ENCODE data around the gene MRPL42. TPM values are rescaled to one million over a fixed set of nuclear protein-coding genes. Genes with fewer than 3 reads are reported as not detected.

The MRPL42 gene
- total RNA-seq, 1 donor = 29.0 TPM

GRCh38 chr12:93466625-93467350 is 526 bp upstream of the MRPL42 start:
- Histone ChIP-seq H3K9me3 (ENCODE audit: low read depth, low read length) (no peaks in the 10 kb centered on the region), H2AFZ (ENCODE audit: low read length) (peak overlapping the region; percentile 100), H3K36me3 (ENCODE audit: insufficient read depth, low read length) (peaks cover 4% of the 10 kb centered on the region), H3K79me2 (ENCODE audit: insufficient read depth, low read length) (peaks cover 40% of the 10 kb centered on the region), H3K27me3 (ENCODE audit: insufficient read depth, low read length) (no peaks in the 10 kb centered on the region), H3K4me3 (ENCODE audit: insufficient read depth, low read length) (peak overlapping the region; percentile 90), H3K4me1 (ENCODE audit: insufficient read depth, low read length) (peaks cover 19% of the 10 kb centered on the region), H3K27ac (ENCODE audit: low read depth, low read length) (no peak overlapping the region), H4K20me1 (ENCODE audit: insufficient read depth, low read length) (peaks cover 8% of the 10 kb centered on the region), H3K4me2 (ENCODE audit: insufficient read depth, low read length) (peak overlapping the region; percentile 100)
- no peak for DNase-seq (ENCODE audit: insufficient read length, low spot score, missing footprints)
- TF ChIP-seq CTCF (IDR thresholded peaks at IDR 0.05; ENCODE audit: extremely low read depth, low read depth, low read length) = no peak

- Histone ChIP-seq H3K4me1 (ENCODE audit: insufficient read depth, low read length) (peaks cover 19% of the 10 kb centered on the region), H3K27me3 (ENCODE audit: insufficient read depth, low read length) (no peaks in the 10 kb centered on the region), H3K27ac (ENCODE audit: low read depth, low read length) (peak overlapping the region; percentile 96), H3K4me2 (ENCODE audit: insufficient read depth, low read length) (peak overlapping the region; percentile 100), H2AFZ (ENCODE audit: low read length) (peak overlapping the region; percentile 100), H3K4me3 (ENCODE audit: insufficient read depth, low read length) (peak overlapping the region; percentile 90), H4K20me1 (ENCODE audit: insufficient read depth, low read length) (peaks cover 10% of the 10 kb centered on the region), H3K9me3 (ENCODE audit: low read depth, low read length) (no peaks in the 10 kb centered on the region), H3K36me3 (ENCODE audit: insufficient read depth, low read length) (peaks cover 8% of the 10 kb centered on the region), H3K79me2 (ENCODE audit: insufficient read depth, low read length) (peaks cover 51% of the 10 kb centered on the region)
- DNase-seq (ENCODE audit: insufficient read length, low spot score, missing footprints) = no peak
- TF ChIP-seq CTCF (IDR thresholded peaks at IDR 0.05; ENCODE audit: extremely low read depth, low read depth, low read length) = no peak
Measured at GRCh38 chr12:93468008-93468371, 676 bp downstream of the MRPL42 start.

GRCh38 chr12:93469386-93469785 is 2.1 kb downstream of the MRPL42 start:
- DNase-seq (ENCODE audit: insufficient read length, low spot score, missing footprints) = no peak
- Histone ChIP-seq H4K20me1 (ENCODE audit: insufficient read depth, low read length) (peaks cover 10% of the 10 kb centered on the region), H3K4me2 (ENCODE audit: insufficient read depth, low read length) (peak overlapping the region; percentile 100), H3K4me1 (ENCODE audit: insufficient read depth, low read length) (peaks cover 19% of the 10 kb centered on the region), H3K4me3 (ENCODE audit: insufficient read depth, low read length) (no peak overlapping the region), H3K36me3 (ENCODE audit: insufficient read depth, low read length) (peaks cover 16% of the 10 kb centered on the region), H2AFZ (ENCODE audit: low read length) (no peak overlapping the region), H3K27me3 (ENCODE audit: insufficient read depth, low read length) (no peaks in the 10 kb centered on the region), H3K27ac (ENCODE audit: low read depth, low read length) (no peak overlapping the region), H3K79me2 (ENCODE audit: insufficient read depth, low read length) (peaks cover 57% of the 10 kb centered on the region), H3K9me3 (ENCODE audit: low read depth, low read length) (no peaks in the 10 kb centered on the region)
- no peak for TF ChIP-seq CTCF (IDR thresholded peaks at IDR 0.05; ENCODE audit: extremely low read depth, low read depth, low read length)

GRCh38 chr12:93476555-93476954 is 9.2 kb downstream of the MRPL42 start:
- peaks cover 19% of the 10 kb centered on the region for H3K79me2 ChIP-seq (ENCODE audit: insufficient read depth, low read length)
- H3K4me3 ChIP-seq (ENCODE audit: insufficient read depth, low read length) = no peak overlapping the region
- H4K20me1 ChIP-seq (ENCODE audit: insufficient read depth, low read length) = peaks cover 2% of the 10 kb centered on the region
- H3K9me3 ChIP-seq (ENCODE audit: low read depth, low read length) = no peaks in the 10 kb centered on the region
- H3K27me3 ChIP-seq (ENCODE audit: insufficient read depth, low read length) = no peaks in the 10 kb centered on the region
- H3K36me3 ChIP-seq (ENCODE audit: insufficient read depth, low read length) = peaks cover 29% of the 10 kb centered on the region
- H2AFZ ChIP-seq (ENCODE audit: low read length) = no peak overlapping the region
- DNase-seq (ENCODE audit: insufficient read length, low spot score, missing footprints) = no peak
- no peak for TF ChIP-seq CTCF (IDR thresholded peaks at IDR 0.05; ENCODE audit: extremely low read depth, low read depth, low read length)
- H3K4me2 ChIP-seq (ENCODE audit: insufficient read depth, low read length) = no peak overlapping the region
- no peaks in the 10 kb centered on the region for H3K4me1 ChIP-seq (ENCODE audit: insufficient read depth, low read length)
- H3K27ac ChIP-seq (ENCODE audit: low read depth, low read length) = no peak overlapping the region
